ENCODE data around the gene CAPN11. TPM values are rescaled to one million over a fixed set of nuclear protein-coding genes. Genes with fewer than 3 reads are reported as not detected.

Gene CAPN11
- total and polyA plus RNA-seq, 2 experiments from 2014 or later = 1.1 to 1.7 TPM

DNA sequence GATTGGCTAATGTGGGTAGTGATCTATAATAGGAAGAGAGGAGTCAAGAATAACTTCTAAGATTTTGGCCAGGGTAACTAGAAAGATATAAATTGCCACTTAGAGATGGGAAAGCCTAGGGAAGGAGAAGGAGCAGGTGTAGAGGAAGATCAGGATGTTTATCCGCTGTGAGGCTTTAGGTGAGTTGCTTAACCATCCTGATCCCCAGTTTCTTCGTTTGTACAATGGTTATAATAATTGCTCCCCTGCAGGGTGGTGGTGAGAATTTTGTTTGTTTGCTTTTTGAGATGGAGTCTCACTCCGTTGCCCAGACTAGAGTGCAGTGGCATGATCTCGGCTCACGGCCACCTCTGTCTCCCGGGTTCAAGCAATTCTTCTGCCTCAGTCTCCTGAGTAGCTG is 55.7 kb downstream of the CAPN11 start:
- Mint-ChIP-seq H3K27ac (no peak overlapping the region), H3K36me3 (ENCODE audit: low read depth) (no peaks in the 10 kb centered on the region), H3K9me3 (no peaks in the 10 kb centered on the region), H3K27me3 (ENCODE audit: insufficient read depth, low read depth, poor library complexity) (peaks cover 10% of the 10 kb centered on the region), H3K4me1 (peaks cover 28% of the 10 kb centered on the region), H3K4me3 (no peak overlapping the region)
- Histone ChIP-seq H3F3A (replicated peaks; ENCODE audit: low read depth) (peaks cover 21% of the 10 kb centered on the region), H3K4me2 (no peak overlapping the region), H3K27ac (ENCODE audit: low read depth) (no peak overlapping the region), H3K27me3 (ENCODE audit: insufficient read depth) (no peaks in the 10 kb centered on the region), H2AFZ (no peak overlapping the region), H3K79me2 (replicated peaks; ENCODE audit: insufficient read depth) (no peaks in the 10 kb centered on the region), H3K36me3 (ENCODE audit: insufficient read depth) (no peaks in the 10 kb centered on the region), H3K9me2 (ENCODE audit: insufficient read depth) (no peaks in the 10 kb centered on the region), H3K4me3 (no peak overlapping the region), H3K4me1 (ENCODE audit: insufficient read depth) (peaks cover 29% of the 10 kb centered on the region), H4K20me1 (replicated peaks; ENCODE audit: insufficient read depth) (no peaks in the 10 kb centered on the region)
- ATAC-seq (no peak), DNase-seq (ENCODE audit: low spot score) (no peak)
- TF ChIP-seq JUNB (IDR thresholded peaks at IDR 0.05; ENCODE audit: unreplicated experiment) (no peak), REST (IDR thresholded peaks at IDR 0.05; ENCODE audit: unreplicated experiment) (no peak)

- H2AFZ ChIP-seq = peak within 1 kb of the TSS; percentile 25; the same call in 1 of the 2 replicates
- Mint-ChIP-seq H3K27me3 (ENCODE audit: insufficient read depth, low read depth, poor library complexity) (peaks cover 16% of the 10 kb centered on the region), H3K9me3 (no peaks in the 10 kb centered on the region), H3K27ac (peak within 1 kb of the TSS; percentile 76), H3K4me1 (peaks cover 41% of the 10 kb centered on the region), H3K4me3 (peak within 1 kb of the TSS; percentile 82), H3K36me3 (ENCODE audit: low read depth) (peaks cover 3% of the 10 kb centered on the region; the same call in 1 of the 3 replicates)
- H3K4me3 ChIP-seq = peak within 1 kb of the TSS; percentile 61
- ATAC-seq (peak; percentile 55), DNase-seq (ENCODE audit: low spot score) (peak; percentile 81)
- H3F3A ChIP-seq (replicated peaks; ENCODE audit: low read depth) = peaks cover 31% of the 10 kb centered on the region
- H3K4me2 ChIP-seq = peak within 1 kb of the TSS; percentile 89
- no peaks in the 10 kb centered on the region for H3K36me3 ChIP-seq (ENCODE audit: insufficient read depth)
- no peaks in the 10 kb centered on the region for H4K20me1 ChIP-seq (replicated peaks; ENCODE audit: insufficient read depth)
- TF ChIP-seq ZNF462 (CRISPR knock-in tag; IDR thresholded peaks at IDR 0.05) = no peak
- TF ChIP-seq POLR2AphosphoS5 (IDR thresholded peaks at IDR 0.05; ENCODE audit: low read depth) = peak; percentile 73
- TF ChIP-seq STAT1 (IDR thresholded peaks at IDR 0.05; ENCODE audit: unreplicated experiment) = no peak
- TF ChIP-seq NANOG (IDR thresholded peaks at IDR 0.05; ENCODE audit: borderline replicate concordance) = no peak
- H3K27me3 ChIP-seq (ENCODE audit: insufficient read depth) = no peaks in the 10 kb centered on the region
- no peak within 1 kb of the TSS; the same call in 1 of the 2 replicates for H3K27ac ChIP-seq (ENCODE audit: low read depth)
- H3K4me1 ChIP-seq (ENCODE audit: insufficient read depth) = peaks cover 37% of the 10 kb centered on the region
- no peaks in the 10 kb centered on the region for H3K9me2 ChIP-seq (ENCODE audit: insufficient read depth)
- 0 out of 2 replicates have a peak, but pooled peaks cover 5% of the 10 kb centered on the region for H3K79me2 ChIP-seq (replicated peaks; ENCODE audit: insufficient read depth)
Observed at GRCh38 chr6:44216677-44217331, 58.2 kb downstream of the CAPN11 start, which contains the start of gene MYMX. Gene MYMX (plus strand): TSS chr6:44216926. CDS start chr6:44217472, 546 bp downstream.

Data from GM23338 (cell line).